Activated CD4-positive, alpha-beta memory T cell treated with anti-CD3 and anti-CD28 coated beads for 36 hours (primary cell): ENCODE data around the gene ANKRD34A. TPM values are rescaled to one million over a fixed set of nuclear protein-coding genes. Genes with fewer than 3 reads are reported as not detected.

Experiments
- CTCF ChIA-PET: fragments of 350-600 bp; sonication (Branson Sonifier 250); formaldehyde crosslinking; loops from one replicate; lab custom pipeline; 2021; ENCODE audit warnings: antibody characterized with exemption, inconsistent platforms; lab: Charles Lee
- POLR2A ChIA-PET: fragments of 350-600 bp; sonication (Branson Sonifier 250); formaldehyde crosslinking; loops from one replicate; lab custom pipeline; 2021; ENCODE audit warnings: antibody characterized with exemption; lab: Charles Lee
- DNase-seq: peaks from one replicate; pipeline ENCODE4 v3.0.0-alpha.2; 2020
- H3K27ac Mint-ChIP-seq: one replicate; pipeline ENCODE4 v1.8.0; 2021; ENCODE audit warnings: mixed read lengths
- H3K27me3 Mint-ChIP-seq: one replicate; pipeline ENCODE4 v1.8.0; 2021; ENCODE audit warnings: mixed read lengths
- H3K36me3 Mint-ChIP-seq: one replicate; pipeline ENCODE4 v1.8.0; 2021; ENCODE audit warnings: mixed read lengths
- H3K4me1 Mint-ChIP-seq: one replicate; pipeline ENCODE4 v1.8.0; 2021; ENCODE audit warnings: low read depth, mixed read lengths
- H3K4me3 Mint-ChIP-seq: one replicate; pipeline ENCODE4 v1.8.0; 2021; ENCODE audit warnings: mild to moderate bottlenecking, mixed read lengths
- H3K9me3 Mint-ChIP-seq: one replicate; pipeline ENCODE4 v1.8.0; 2021; ENCODE audit warnings: mixed read lengths
- intact Hi-C: fragments of 100-400 bp; cut with micrococcal nuclease; formaldehyde crosslinking; loops from one replicate; pipeline ENCODE4 v1.15.1; 2023
- total RNA-seq, 2 experiments: library from RNA; stranded (reverse); gene quantifications; one replicate each; pipeline ENCODE4 v1.2.3, GENCODE V29; 2021

ANKRD34A gene
- total RNA-seq, 2 experiments from 2014 or later, result 4.6 to 4.7 TPM

- no peak for DNase-seq
- POLR2A ChIA-PET, result interaction anchor here (1.0 to 6.2 kb wide), 16 partner anchors 12 to 141 kb away, joined by 3 to 62 read pairs (median 7); partner anchors contain the start of genes PEX11B, PIAS3, POLR3C and RBM8A
- Mint-ChIP-seq H3K27ac (peak overlapping the region; percentile 95), H3K9me3 (peaks cover 9% of the 10 kb centered on the region), H3K4me3 (peak overlapping the region; percentile 98), H3K4me1 (peaks cover 25% of the 10 kb centered on the region), H3K27me3 (no peaks in the 10 kb centered on the region), H3K36me3 (peaks cover 4% of the 10 kb centered on the region)
- CTCF ChIA-PET, result interaction anchor here (0.6 to 6.1 kb wide), 12 partner anchors 13 to 120 kb away, joined by 3 to 62 read pairs (median 5); partner anchors contain the start of genes ITGA10, NUDT17 and RBM8A
- intact Hi-C loops, result no loop called here
Observed at GRCh38 chr1:145965119-145965744, 857 bp upstream of the ANKRD34A start.

- Mint-ChIP-seq H3K4me1 (peaks cover 39% of the 10 kb centered on the region), H3K9me3 (peaks cover 9% of the 10 kb centered on the region), H3K27ac (peak overlapping the region; percentile 95), H3K4me3 (peak overlapping the region; percentile 98), H3K36me3 (peaks cover 4% of the 10 kb centered on the region), H3K27me3 (no peaks in the 10 kb centered on the region)
- intact Hi-C loops, result loop anchor here (1.0 kb wide), 4 partner anchors 14 to 72 kb away; partner anchors contain the start of genes PEX11B and TXNIP
- POLR2A ChIA-PET, result interaction anchor here (0.8 to 6.2 kb wide), 14 partner anchors 16 to 498 kb away, joined by 3 to 62 read pairs (median 8); partner anchors contain the start of genes PEX11B, PIAS3, RBM8A and TXNIP
- CTCF ChIA-PET, result interaction anchor here (1.0 to 6.1 kb wide), 12 partner anchors 14 to 119 kb away, joined by 3 to 62 read pairs (median 5); partner anchors contain the start of genes ITGA10, NUDT17, PEX11B and PIAS3
- no peak for DNase-seq
Observed at GRCh38 chr1:145963265-145964019, 933 bp downstream of the ANKRD34A start.

GRCh38 chr1:145962157-145963102, 1.9 kb downstream of the ANKRD34A start:
- H3K9me3 Mint-ChIP-seq, result peaks cover 7% of the 10 kb centered on the region
- H3K4me3 Mint-ChIP-seq, result peak overlapping the region; percentile 98
- intact Hi-C loops, result no loop called here
- ChIA-PET POLR2A (interaction anchor here (0.8 to 6.2 kb wide), 7 partner anchors 15 to 90 kb away, joined by 3 to 62 read pairs (median 6); partner anchors contain the start of gene RBM8A), CTCF (interaction anchor here (0.7 to 6.1 kb wide), 7 partner anchors 16 to 117 kb away, joined by 3 to 62 read pairs (median 5); partner anchors contain the start of genes NUDT17, PIAS3 and RBM8A)
- peaks cover 1% of the 10 kb centered on the region for H3K36me3 Mint-ChIP-seq
- H3K27me3 Mint-ChIP-seq, result no peaks in the 10 kb centered on the region
- peak; percentile 55 for DNase-seq
- peak overlapping the region; percentile 95 for H3K27ac Mint-ChIP-seq
- peaks cover 42% of the 10 kb centered on the region for H3K4me1 Mint-ChIP-seq

GRCh38 chr1:145961425-145962156, 2.8 kb downstream of the ANKRD34A start:
- H3K27ac Mint-ChIP-seq, result peak overlapping the region; percentile 84
- DNase-seq, result peak; percentile 76
- CTCF ChIA-PET, result interaction anchor here (1.0 to 6.1 kb wide), 3 partner anchors 17 to 46 kb away, joined by 4 to 62 read pairs (median 5); partner anchors contain the start of gene RBM8A
- intact Hi-C loops, result no loop called here
- H3K36me3 Mint-ChIP-seq, result peaks cover 1% of the 10 kb centered on the region
- H3K9me3 Mint-ChIP-seq, result no peaks in the 10 kb centered on the region
- H3K4me1 Mint-ChIP-seq, result peaks cover 44% of the 10 kb centered on the region
- H3K4me3 Mint-ChIP-seq, result peak overlapping the region; percentile 91
- POLR2A ChIA-PET, result interaction anchor here (0.8 to 6.2 kb wide), 2 partner anchors 16 to 34 kb away, joined by 3 to 62 read pairs; partner anchors contain the start of gene RBM8A
- no peaks in the 10 kb centered on the region for H3K27me3 Mint-ChIP-seq

- Mint-ChIP-seq H3K27ac (peak overlapping the region; percentile 75), H3K4me3 (peak overlapping the region; percentile 91), H3K4me1 (peaks cover 46% of the 10 kb centered on the region), H3K27me3 (no peaks in the 10 kb centered on the region), H3K9me3 (no peaks in the 10 kb centered on the region), H3K36me3 (peaks cover 1% of the 10 kb centered on the region)
- no peak for DNase-seq
- CTCF ChIA-PET, result interaction anchor here (6.1 kb wide), 1 partner anchor 17 kb away, joined by 62 read pairs; no protein-coding TSS in a partner anchor
- POLR2A ChIA-PET, result interaction anchor here (6.2 kb wide), 1 partner anchor 34 kb away, joined by 62 read pairs; the partner anchor contains the start of gene RBM8A
- intact Hi-C loops, result no loop called here
Observed at GRCh38 chr1:145961109-145961424, 3.3 kb downstream of the ANKRD34A start.

GRCh38 chr1:145960468-145961108, 3.8 kb downstream of the ANKRD34A start:
- ChIA-PET POLR2A (interaction anchor here (6.2 kb wide), 1 partner anchor 33 kb away, joined by 62 read pairs; the partner anchor contains the start of gene RBM8A), CTCF (no interaction called here)
- H3K4me3 Mint-ChIP-seq, result peak overlapping the region; percentile 91
- intact Hi-C loops, result no loop called here
- H3K36me3 Mint-ChIP-seq, result peaks cover 1% of the 10 kb centered on the region
- peak; percentile 66 for DNase-seq
- H3K27ac Mint-ChIP-seq, result peak overlapping the region; percentile 75
- peaks cover 51% of the 10 kb centered on the region for H3K4me1 Mint-ChIP-seq
- H3K27me3 Mint-ChIP-seq, result no peaks in the 10 kb centered on the region
- H3K9me3 Mint-ChIP-seq, result no peaks in the 10 kb centered on the region

GRCh38 chr1:145959957-145960467, 4.4 kb downstream of the ANKRD34A start:
- H3K27me3 Mint-ChIP-seq, result no peaks in the 10 kb centered on the region
- POLR2A ChIA-PET, result interaction anchor here (0.8 to 6.2 kb wide), 2 partner anchors 33 to 132 kb away, joined by 4 to 62 read pairs; partner anchors contain the start of gene RBM8A
- no peak overlapping the region for H3K27ac Mint-ChIP-seq
- H3K4me1 Mint-ChIP-seq, result peaks cover 53% of the 10 kb centered on the region
- intact Hi-C loops, result loop anchor here (2.0 to 5.0 kb wide), 2 partner anchors 101 to 133 kb away; partner anchors contain the start of gene PIAS3
- peaks cover 1% of the 10 kb centered on the region for H3K36me3 Mint-ChIP-seq
- H3K9me3 Mint-ChIP-seq, result no peaks in the 10 kb centered on the region
- DNase-seq, result no peak
- peak overlapping the region; percentile 91 for H3K4me3 Mint-ChIP-seq
- CTCF ChIA-PET, result no interaction called here

- POLR2A ChIA-PET, result interaction anchor here (0.8 to 3.6 kb wide), 4 partner anchors 32 to 132 kb away, joined by 4 to 46 read pairs (median 13); partner anchors contain the start of genes PEX11B and RBM8A
- CTCF ChIA-PET, result interaction anchor here (2.1 to 3.1 kb wide), 3 partner anchors 32 to 114 kb away, joined by 7 to 29 read pairs (median 26); partner anchors contain the start of genes NUDT17, PEX11B and RBM8A
Observed at GRCh38 chr1:145959333-145959732, 5.0 kb downstream of the ANKRD34A start.

GRCh38 chr1:145958734-145959133, 5.6 kb downstream of the ANKRD34A start:
- POLR2A ChIA-PET, result interaction anchor here (1.4 to 3.6 kb wide), 7 partner anchors 20 to 100 kb away, joined by 4 to 46 read pairs (median 14); partner anchors contain the start of genes PEX11B, PIAS3, RBM8A and TXNIP
- peaks cover 1% of the 10 kb centered on the region for H3K36me3 Mint-ChIP-seq
- intact Hi-C loops, result loop anchor here (1.0 to 5.0 kb wide), 4 partner anchors 38 to 131 kb away; partner anchors contain the start of genes PEX11B, PIAS3 and TXNIP
- H3K27ac Mint-ChIP-seq, result no peak overlapping the region
- H3K4me3 Mint-ChIP-seq, result no peak overlapping the region
- no peaks in the 10 kb centered on the region for H3K9me3 Mint-ChIP-seq
- H3K4me1 Mint-ChIP-seq, result peaks cover 62% of the 10 kb centered on the region
- H3K27me3 Mint-ChIP-seq, result no peaks in the 10 kb centered on the region
- DNase-seq, result no peak
- CTCF ChIA-PET, result interaction anchor here (0.8 to 3.1 kb wide), 9 partner anchors 10 to 113 kb away, joined by 3 to 29 read pairs (median 7); partner anchors contain the start of genes NUDT17, PEX11B and RBM8A

More at GRCh38 chr1:145959333-145959732, 5.0 kb downstream of the ANKRD34A start:
- Mint-ChIP-seq H3K36me3 (peaks cover 1% of the 10 kb centered on the region), H3K27me3 (no peaks in the 10 kb centered on the region), H3K4me1 (peaks cover 59% of the 10 kb centered on the region), H3K27ac (no peak overlapping the region), H3K9me3 (no peaks in the 10 kb centered on the region), H3K4me3 (peak overlapping the region; percentile 9)
- intact Hi-C loops, result loop anchor here (2.0 to 5.0 kb wide), 2 partner anchors 101 to 132 kb away; partner anchors contain the start of gene PIAS3
- DNase-seq, result no peak
